Renal cortical epithelial cell (primary cell): ENCODE results near the gene CERS5. TPM values are rescaled to one million over a fixed set of nuclear protein-coding genes. Genes with fewer than 3 reads are reported as not detected.
"Not testable (repeated sequence)": the region's sequence is repeated elsewhere in the genome, so short reads cannot be mapped to it uniquely, and the experiment has no call there.

Experiments used
- DNase-seq: peaks from one replicate; pipeline ENCODE4 v3.0.0-alpha.2; 2011; ENCODE audit warnings: low read depth
- total RNA-seq: library from RNA; depleted of rRNA; stranded (reverse); fragments of >200 nt; gene quantifications from 2 replicates; pipeline ENCODE4 v1.2.3, GENCODE V29; 2014

Gene CERS5
- total RNA-seq, 1 donor from 2014 or later = 55.8 TPM

DNA sequence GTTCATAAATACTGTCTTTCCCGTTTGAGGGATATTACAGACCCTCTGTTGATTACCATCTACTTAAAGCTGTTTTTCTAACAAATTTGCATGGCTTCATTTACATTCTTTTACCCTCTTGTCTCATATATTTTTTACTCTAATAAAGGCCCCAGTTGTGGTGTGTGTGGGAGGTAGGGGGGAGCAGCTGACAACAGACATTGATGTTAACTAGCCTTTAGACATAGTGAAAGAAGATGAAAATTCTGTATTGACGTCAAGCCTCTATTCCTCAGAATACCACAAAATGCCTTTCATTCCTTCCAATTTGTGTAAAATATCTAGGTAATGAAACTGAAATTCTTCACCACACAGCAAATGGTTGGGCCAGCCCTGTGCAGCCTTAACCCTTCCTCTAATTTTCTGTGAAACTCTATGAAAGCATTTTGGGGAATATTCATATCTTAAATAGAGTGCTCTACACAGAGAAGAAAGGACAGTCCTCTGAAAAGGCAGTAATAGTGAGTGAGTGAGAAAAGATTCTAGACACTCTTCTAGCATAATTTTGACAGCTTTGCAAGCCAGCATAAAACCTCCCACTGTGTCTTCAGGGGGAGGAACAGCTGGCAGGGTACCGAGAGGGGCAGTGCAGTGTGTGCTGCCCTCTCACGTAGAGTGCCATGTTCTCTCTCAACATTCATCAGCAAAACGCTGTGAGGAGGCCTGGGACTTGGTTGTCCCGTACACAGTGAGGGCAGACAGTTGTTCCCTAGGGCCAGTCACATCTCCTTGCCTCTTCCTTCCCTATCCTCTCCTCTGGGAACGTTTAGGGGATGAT is 20.1 kb upstream of the CERS5 start:
- DNase-seq = no peak

DNA sequence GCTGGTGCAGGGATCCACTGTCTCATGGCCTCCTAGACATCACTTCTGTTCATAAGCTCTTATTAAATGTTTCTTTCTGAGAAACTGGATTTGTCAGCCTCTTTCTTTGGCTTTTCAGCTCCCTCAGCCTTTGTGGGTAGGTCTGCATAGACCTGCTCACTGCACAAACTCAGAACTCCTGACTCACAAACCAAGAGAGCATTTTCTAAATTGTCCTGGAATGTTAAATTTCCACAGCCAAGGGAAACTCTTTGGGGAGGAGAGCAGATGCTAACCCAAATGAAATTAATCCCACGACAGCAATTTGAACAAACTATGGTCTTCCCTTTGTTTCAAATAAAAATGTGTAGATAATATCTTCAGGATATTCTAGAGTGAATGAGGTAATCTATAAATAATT is 19.5 kb upstream of the CERS5 start:
- DNase-seq = no peak

DNA sequence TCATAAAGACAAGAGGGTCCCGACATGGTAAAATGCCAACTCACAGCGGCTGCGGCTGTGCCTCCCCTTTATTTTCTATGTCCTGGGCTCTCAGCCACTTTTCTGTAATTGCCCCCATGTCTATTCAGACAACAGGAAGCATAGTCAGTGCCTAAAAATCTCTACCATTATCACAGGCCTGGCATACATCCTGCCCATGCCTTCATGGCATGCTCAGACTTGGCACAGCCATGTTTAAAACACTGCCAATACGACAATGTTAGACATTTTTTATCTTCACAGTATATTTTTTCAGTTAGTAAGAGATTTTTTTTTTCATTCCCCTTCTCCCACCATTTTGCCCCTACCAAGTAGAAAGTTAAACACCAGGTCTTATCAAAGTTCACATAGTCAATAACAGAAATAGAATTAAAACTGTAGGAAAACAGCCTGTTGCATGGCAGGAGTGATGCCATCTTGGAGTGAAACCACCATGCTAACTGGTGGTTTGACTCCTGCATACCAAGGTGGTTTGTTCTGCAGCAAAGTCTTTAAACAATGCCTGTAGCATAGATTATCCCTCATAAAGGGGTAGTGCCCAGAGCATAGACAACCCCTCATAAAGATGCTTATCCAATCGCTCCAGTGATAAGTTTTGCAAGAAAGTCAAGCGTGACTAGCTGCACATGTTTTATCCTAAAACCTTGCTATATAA is 18.9 kb upstream of the CERS5 start:
- no peak for DNase-seq

DNA sequence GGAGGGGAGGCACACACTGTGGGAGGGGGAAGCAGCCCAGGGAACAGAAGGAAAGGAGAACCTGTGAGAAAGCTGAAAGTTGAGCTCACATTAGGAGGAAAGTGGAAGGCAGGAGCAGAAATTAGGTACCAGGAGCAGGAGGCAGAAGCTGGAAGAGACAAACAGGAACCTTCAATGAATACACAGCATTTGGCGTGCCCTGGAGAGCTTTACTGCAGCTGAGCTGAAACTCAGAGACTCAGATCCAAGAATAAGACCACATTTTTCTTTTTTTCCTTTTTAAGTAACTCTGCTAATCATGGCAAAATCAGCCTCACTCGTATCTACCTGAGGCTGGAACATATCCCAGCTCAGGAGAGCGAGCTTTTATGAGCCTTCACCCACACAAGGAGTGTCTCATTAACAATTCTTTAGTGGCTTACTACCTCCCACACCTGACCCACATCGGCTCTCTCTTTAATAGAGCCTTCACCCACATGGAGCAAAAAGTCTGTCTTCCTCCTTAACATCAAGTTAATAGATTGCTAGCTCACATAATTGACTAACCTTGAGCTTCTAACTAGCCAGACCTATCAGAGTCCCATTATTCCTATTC is 18.2 kb upstream of the CERS5 start:
- DNase-seq = peak; percentile 73

DNA sequence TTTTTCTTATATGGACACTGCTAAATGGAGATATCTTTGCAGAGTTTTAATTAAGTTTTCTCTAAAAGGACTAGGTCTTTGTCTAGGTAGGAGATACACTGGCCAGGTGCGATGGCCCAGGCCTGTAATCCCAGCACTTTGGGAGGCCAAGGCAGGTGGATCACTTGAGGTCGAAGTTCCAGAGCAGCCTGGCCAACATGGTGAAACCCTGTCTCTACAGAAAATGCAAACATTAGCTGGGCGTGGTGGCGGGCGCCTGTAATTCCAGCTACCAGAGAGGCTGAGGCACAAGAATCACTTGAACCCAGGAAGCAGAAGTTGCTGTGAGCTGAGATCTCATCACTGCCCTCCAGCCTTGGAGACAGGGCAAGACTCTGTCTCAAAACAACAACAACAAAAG is 17.1 kb upstream of the CERS5 start:
- DNase-seq = no peak

DNA sequence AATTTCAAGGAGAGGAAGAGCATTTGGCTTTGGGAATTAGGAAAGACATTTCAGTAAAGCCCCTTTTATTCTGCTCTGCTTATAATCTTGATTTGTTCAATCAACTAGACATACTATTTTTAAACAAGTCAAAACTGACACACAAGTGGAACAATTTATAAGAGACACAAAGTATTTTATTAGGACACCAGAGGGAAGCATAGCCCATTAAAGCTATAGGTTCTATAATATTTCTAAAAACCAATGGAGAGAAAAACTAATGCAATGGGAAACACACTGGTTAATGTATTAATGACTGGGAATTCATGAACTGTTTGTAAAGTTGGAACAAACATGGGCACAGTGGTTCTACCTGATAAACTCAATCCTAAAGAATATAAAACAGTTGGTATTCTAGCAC is 15.3 kb upstream of the CERS5 start:
- DNase-seq = no peak

DNA sequence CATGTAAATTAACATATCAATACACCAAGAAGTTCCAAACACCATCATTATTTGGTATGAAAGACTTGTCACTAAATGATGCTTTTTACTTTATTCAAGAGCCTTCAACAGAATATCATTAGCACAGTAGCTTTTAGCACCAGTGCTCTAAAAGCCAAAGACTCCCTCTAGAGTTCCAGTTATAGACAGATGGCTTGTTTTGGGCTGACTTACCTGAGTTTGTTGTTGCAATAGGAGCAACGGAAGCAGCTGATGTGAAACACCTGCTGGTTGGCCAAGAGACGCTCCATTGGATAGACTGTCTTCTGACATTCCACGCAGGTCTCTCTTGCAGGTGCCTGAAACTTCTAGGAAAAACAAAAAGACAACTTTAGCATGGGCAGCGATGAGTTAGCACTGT is 14.5 kb upstream of the CERS5 start:
- no peak for DNase-seq

DNA sequence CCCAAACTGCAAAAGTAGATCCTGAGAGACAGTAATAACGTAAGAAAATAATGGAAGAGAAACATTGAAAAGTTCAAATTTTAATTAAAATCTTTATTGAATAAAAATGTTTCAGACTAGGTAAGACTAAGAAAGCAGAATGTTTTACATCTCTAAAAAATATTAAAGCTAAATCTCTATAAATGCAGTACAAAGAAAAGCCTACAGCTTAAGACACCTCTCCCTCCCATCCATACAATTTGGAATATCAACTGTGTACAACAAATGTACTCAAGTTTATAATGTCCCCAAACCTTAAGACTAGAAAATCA is 8.5 kb upstream of the CERS5 start:
- no peak for DNase-seq

DNA sequence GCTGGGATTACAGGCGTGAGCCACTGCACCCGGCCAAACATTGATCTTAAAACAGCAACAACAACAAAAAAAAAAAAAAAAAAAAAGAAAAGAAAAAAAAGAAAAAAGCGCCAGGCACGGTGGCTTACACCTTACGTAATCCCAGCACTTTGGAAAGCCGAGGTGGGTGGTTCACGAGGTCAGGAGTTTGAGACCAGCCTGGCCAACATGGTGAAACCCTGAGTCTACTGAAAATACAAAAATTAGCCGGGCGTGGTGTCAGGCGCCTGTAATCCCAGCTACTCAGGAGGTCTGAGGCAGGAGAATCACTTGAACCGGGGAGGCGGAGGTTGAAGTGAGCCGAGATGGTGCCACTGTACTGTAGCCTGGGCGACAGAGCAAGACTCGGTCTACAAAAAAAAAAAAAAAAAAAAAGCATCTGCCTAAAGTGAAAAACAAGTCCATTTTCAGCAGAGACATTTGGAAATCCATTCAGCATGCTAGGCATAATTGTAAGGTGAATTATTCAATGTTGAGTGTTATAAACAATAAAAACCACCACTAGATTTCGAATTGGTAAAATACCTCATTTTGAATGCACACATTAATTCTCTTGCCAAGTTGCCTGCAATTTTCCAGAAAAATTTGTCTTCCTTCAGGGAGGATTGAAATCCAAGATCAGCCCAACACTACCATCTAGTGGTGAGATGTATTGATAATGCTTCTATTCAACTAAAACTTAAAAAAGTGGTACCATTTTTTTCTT is 8.0 kb upstream of the CERS5 start:
- peak; percentile 80 for DNase-seq

DNA sequence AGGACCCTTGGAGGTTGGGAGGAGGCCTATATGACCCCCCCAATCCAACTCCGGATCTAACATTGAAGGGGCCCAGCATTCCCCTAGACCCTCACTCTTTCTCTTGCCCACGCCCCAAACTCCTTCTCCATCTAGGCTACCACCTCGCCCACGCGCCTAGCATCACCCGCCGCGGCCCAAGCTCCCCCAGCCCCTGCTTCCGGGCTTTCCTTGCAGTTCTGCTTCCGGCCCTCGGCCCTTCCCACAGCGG is 445 bp downstream of the CERS5 start:
- no peak for DNase-seq

DNA sequence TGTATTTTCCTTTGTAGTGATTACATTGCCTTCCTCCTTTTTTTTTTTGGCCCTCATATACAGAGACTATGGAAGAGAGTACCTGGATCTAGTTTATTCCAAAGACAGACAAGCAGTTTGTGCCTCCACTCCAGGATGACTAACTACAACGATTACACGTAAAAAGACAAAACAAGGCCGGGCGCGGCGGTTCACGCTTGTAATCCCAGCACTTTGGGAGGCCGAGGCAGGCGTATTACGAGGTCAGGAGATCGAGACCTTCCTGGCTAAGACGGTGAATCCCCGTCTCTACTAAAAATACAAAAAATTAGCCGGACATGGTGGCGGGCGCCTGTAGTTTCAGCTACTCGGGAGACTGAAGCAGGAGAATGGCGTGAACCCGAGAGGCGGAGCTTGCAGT is 2.2 kb downstream of the CERS5 start:
- no peak for DNase-seq

DNA sequence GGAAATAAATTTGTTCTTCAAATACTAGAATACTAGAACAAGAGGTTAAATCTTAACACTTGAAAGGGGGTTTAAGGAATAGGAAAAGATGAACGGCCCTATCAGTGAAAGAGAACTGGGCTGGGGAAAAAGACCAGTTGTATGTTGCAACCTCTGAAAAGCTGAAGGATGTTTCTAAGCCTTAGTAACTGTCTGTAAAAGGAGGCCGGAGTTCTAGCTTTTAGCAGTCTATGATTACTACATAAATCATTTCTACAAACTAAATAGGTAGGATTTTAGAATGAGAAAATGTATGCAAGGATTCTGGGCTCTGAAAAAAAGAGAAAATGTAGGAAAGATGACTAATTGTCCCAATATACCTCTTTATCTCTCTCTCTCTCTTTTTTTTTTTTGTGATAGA is 4.9 kb downstream of the CERS5 start:
- DNase-seq = no peak

DNA sequence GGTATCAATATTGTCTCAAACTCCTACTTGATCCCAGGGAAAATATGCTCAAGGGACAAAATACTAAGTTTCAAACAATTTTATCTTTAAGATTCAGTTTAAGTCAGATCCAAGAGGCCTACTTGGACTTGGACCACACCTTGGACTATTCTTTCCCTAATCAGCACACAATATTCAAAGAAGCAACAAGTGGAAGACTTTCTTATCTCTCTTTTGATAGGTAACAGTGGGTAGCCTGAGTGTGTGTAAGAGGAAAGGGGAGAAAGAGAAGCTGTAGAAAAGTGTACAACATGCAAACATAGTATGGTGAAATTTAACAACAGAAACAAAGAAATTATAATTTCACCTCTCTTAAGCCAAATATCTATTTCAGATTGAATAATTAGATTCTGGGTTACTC is 6.5 kb downstream of the CERS5 start:
- no peak for DNase-seq

DNA sequence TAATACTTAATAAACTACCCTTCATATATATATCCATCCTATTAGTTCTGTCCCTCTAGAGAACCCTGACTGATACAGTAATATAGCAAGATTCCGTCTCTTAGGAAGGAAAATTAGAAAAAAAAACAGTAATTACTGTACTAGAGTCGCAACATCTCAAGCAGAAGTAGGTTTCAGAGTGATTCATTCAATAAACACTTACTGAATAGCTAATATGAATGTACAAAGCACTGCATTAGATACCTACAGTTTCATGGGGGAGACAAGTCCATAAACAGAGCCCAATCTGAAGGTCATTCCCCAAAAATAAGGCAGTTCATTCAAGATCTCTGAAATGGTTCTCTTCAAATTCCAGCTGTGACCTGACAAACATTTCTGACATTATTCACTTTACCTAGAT is 9.9 kb downstream of the CERS5 start:
- DNase-seq = peak; percentile 26

DNA sequence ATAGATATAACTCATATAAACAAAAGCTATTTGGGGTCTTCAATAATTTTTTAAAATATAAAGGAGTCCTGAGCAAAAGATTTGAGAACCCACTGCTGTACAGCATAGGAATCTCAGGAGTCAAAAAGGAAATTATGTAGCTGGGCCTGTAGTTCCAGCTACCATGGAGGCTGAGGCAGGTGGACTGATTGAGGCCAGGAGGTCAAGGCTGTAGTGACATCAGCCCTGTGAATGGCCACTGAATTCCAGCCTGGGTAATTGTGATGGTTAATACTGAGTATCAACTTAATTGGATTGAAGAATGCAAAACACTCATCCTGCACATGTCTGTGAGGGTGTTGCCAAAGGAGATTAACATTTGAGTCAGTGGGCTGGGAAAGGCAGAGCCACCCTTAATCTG is 10.5 kb downstream of the CERS5 start:
- no peak for DNase-seq

DNA sequence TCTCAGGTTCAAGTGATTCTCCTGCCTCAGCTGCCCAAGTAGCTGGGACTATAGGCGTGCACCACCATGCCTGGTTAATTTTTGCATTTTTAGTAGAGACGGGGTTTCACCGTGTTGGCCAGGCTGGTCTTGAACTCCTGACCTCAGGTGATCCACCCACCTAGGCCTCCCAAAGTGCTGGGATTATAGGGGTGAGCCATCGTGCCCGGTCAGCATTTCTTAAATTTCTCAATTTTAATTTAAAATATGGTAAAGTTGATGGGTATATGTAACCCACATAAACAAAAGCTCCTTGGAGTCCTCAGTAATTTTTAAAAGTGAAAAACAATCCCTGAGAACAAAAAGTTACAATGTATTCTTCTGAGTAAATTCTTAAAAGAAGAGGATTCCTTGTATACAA is 12.2 kb downstream of the CERS5 start:
- not testable (repeated sequence) for DNase-seq

DNA sequence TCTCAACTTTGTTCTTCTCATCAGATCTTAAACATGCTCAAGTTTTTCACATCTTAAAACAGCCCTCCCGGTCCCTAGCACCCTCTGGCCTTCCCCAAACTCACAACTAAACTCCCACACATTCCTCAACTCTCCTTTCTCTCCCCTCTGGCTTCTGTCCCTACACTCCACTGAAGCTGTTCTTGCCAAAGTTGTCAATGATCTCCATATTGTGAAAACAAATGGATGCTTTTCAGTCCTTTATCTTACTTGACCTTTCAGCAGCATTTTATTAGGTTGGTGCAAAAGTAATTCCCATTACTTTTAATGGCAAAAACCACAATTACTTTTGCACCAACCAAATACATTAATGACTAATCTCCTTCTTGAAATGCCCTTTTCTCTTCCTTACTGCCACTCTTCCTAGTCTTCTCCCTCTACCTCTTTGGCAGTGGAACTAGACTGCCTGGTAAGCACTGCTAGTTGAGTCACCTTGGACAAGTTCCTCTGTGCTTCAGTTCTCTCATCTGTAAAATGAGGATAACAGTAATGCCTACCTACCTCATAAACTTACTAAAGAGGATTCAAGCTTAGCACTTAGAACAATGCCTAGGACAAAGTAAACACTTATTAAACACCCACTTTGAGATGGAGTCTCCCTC is 16.0 kb downstream of the CERS5 start:
- peak; percentile 42 for DNase-seq

DNA sequence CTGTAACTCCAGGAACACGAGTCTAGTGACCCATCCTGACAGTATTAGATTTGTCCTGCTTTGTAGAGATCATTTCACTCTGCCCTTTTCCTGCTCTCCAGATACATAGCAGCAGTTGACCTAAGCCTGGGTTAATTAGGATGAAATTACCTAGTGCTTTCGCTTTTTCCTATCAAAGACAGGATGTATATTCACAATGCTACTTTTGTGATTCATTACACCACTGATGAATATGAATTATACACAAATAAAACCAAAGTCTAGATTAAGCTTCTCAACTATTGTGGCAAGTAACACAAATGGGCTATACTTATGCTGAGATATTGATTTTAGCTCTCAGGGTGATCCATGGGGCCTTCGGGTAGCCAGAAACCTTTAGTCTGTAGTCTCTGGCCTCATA is 17.9 kb downstream of the CERS5 start:
- DNase-seq = no peak

DNA sequence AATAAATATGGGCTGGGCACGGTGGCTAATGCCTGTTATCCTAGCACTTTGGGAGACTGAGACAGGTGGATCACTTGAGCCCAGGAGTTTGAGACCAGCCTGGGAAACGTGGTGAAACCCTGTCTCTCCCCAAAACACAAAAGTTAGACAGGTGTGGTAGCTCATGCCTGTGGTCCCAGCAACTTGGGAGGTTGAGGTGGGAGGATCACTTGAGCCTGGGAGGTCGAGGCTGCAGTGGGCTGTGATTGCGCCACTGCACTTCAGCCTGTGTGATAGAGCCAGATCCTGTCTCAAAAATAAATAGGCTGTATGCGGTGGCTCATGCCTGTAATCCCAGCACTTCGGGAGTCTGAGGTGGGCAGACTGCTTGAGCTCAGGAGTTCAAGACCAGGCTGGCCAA is 19.2 kb downstream of the CERS5 start:
- not testable (repeated sequence) for DNase-seq

DNA sequence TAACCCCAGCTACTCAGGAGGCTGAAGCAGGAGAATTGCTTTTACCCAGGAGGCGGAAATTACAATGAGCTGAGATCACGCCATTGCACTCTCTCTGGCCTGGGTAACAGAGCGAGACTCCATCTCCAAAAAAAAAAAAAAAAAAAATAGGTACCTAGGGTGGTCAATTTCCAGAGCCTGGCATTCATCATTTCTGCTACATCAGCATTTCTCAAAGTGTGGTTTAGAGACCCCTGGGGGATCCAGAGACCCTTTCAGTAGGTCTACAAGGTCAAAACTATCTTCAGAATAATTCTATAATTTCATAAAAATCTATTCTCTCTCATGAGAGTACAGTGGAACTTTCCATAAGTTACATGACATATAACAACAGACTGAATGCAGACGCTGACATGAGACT is 19.9 kb downstream of the CERS5 start:
- no peak for DNase-seq

DNA sequence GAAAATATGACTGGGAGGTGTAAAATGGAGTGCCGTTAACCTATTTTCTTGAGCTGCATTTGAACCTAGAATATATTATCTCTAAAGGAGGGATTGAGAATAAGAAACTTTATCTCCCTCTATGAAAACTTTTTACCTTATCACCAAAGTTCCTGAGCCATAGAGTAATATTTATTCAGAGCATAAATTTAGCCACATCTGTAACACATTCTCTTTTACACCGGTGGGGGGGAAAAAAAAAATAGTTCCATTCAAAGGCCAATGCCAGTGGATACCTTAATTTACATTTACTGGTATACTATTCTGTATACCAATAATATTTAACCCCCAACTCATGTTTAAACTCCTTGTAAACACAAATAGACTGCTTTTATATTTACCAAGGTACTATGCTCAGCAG is 21.7 kb downstream of the CERS5 start:
- no peak for DNase-seq

DNA sequence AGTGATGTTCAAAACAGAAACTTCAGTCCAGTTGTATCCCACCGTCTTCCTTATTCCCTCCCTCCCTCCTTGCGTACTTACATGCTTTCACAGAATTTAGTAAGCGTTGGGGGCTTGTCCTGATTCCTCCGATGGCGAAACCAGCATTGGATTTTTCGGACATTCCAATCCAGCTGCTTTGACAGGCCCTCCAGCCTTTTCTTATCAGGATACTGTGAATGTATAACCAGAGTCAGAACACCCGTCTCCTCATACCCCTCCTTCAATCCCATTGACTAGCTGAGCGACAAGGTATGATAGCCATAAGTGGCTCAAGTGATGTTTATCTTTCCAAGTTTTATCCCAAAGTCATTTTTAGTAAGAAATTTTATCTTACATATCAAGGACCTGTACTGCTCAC is 24.2 kb downstream of the CERS5 start:
- DNase-seq = no peak
